Measurements from ENCODE around the gene STARD10.

- TF ChIP-seq EP300 (IDR thresholded peaks at IDR 0.05) (no peak), CTCF (IDR thresholded peaks at IDR 0.05) (no peak), POLR2A (IDR thresholded peaks at IDR 0.05) (no peak)
These were observed 76.9 kb downstream of the STARD10 start for GRCh38 chr11:72716788-72717435.
